ENCODE data around the gene XAGE5. TPM values are rescaled to one million over a fixed set of nuclear protein-coding genes. Genes with fewer than 3 reads are reported as not detected.

XAGE5 gene
- total and polyA plus RNA-seq, 4 experiments from 2014 or later: not detected

Other genes with a start within 250 kb of the XAGE5 start
- not detected for gene SSX7, start 156.4 kb upstream of the XAGE5 start, total RNA-seq
- gene SSX7, start 156.4 kb upstream of the XAGE5 start, polyA plus RNA-seq: not detected
- gene SSX2, start 104.1 kb upstream of the XAGE5 start, total RNA-seq: not detected
- gene SSX2, start 104.1 kb upstream of the XAGE5 start, polyA plus RNA-seq: not detected
- not detected for gene SSX2B, start 60.0 kb upstream of the XAGE5 start, total RNA-seq
- gene SSX2B, start 60.0 kb upstream of the XAGE5 start, polyA plus RNA-seq: not detected
- not detected for gene SPANXN5, start 13.9 kb upstream of the XAGE5 start, total RNA-seq
- gene SPANXN5, start 13.9 kb upstream of the XAGE5 start, polyA plus RNA-seq: not detected
- gene XAGE3, start 56.8 kb downstream of the XAGE5 start, total RNA-seq: not detected
- not detected for gene XAGE3, start 56.8 kb downstream of the XAGE5 start, polyA plus RNA-seq
- gene FAM156B, start 86.0 kb downstream of the XAGE5 start, total RNA-seq: 1 to 10 TPM; 4.9 to 6.9 TPM
- gene FAM156B, start 86.0 kb downstream of the XAGE5 start, polyA plus RNA-seq: 10 to 100 TPM in 1 of 2 donors, 1 to 10 TPM in 1; 2.8 to 11.2 TPM
- gene FAM156A, start 147.2 kb downstream of the XAGE5 start, total RNA-seq: 10 to 100 TPM; 16.6 to 17.3 TPM
- 1 to 10 TPM; 3.2 to 3.8 TPM for gene FAM156A, start 147.2 kb downstream of the XAGE5 start, polyA plus RNA-seq
- gene GPR173, start 237.5 kb downstream of the XAGE5 start, total RNA-seq: not detected
- gene GPR173, start 237.5 kb downstream of the XAGE5 start, polyA plus RNA-seq: not detected

Measured in CD4-positive, alpha-beta memory T cell (primary cell).